Epithelial cell of prostate (primary cell): ENCODE measurements around the gene CLNK.

Experiments
- DNase-seq: peaks from one replicate; pipeline ENCODE4 v3.0.0-alpha.2; 2011; ENCODE audit warnings: low read depth, low spot score
- H3K27ac ChIP-seq: fragments of 450-650 bp; 2 replicates; pipeline ENCODE4 v1.5.1; 2017; ENCODE audit warnings: mild to moderate bottlenecking

The CLNK gene

GRCh38 chr4:10666616-10667015 lies 18.0 kb downstream of the CLNK start:
- no peak for DNase-seq
- no peak overlapping the region for H3K27ac ChIP-seq

- DNase-seq: peak; percentile 59
- H3K27ac ChIP-seq: no peak overlapping the region
Observed at GRCh38 chr4:10664408-10664807, 20.2 kb downstream of the CLNK start.

DNA sequence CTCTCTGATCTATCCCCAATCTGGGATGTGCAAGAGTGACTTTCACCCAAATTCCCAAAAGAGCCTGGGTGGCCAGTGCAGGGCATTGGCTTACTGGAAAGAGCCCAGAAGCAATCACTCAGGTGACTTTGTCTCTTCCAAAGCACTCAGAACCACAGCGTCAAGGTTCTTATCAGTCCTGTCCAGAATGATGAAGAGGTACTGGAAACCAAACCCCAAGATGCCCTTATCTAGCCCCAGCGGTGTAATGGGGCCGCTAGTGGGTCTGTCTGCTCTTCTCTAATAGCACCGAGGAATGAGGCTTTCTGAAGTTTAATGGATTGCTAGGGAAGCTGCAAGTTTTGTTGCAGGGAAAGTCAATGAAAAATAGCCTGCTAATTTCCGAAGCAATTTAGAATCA lies 21.6 kb downstream of the CLNK start:
- no peak for DNase-seq

DNA sequence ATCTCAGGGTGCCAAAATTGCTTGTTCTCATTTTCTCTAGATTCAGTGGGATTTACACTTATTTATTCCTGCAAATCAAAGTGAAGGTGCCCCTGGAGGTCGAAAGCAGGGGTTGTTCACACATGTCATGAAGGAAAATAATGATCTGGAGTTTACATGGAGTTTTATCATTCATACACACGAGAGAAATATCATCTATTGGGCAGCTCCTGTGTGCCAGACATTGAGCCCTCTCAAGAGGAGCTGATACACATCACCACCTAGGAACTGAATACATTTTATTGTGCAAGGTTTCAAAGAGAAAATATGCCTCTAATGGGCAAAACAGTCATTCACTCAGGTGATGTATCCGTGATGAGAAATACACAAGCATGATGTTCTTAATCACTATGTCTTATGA lies 23.5 kb downstream of the CLNK start:
- DNase-seq: no peak
- H3K27ac ChIP-seq: no peak overlapping the region

More for the DNA sequence above, 21.6 kb downstream of the CLNK start:
- H3K27ac ChIP-seq: no peak overlapping the region

GRCh38 chr4:10659251-10659650 lies 25.3 kb downstream of the CLNK start:
- DNase-seq: no peak

DNA sequence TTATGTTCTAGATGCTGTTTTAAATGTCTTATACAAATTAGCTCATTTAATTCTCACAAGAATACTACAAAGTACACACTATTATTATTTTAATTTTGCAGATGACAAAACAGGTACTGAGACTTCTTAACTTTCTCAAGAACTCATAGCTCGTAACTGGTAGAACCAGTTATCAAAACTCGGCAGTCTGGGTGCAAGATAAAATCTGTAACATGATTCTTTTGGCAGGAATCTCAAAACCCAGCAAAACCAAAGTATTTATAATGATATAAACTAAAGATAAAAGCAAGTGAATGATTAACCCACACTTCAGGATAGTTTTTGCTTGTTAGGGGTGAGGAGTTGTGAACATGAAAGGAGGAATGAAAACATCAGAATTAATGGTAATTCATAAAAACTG lies 27.6 kb downstream of the CLNK start:
- DNase-seq: peak; percentile 64

More at GRCh38 chr4:10659251-10659650, 25.3 kb downstream of the CLNK start:
- no peak overlapping the region for H3K27ac ChIP-seq

DNA sequence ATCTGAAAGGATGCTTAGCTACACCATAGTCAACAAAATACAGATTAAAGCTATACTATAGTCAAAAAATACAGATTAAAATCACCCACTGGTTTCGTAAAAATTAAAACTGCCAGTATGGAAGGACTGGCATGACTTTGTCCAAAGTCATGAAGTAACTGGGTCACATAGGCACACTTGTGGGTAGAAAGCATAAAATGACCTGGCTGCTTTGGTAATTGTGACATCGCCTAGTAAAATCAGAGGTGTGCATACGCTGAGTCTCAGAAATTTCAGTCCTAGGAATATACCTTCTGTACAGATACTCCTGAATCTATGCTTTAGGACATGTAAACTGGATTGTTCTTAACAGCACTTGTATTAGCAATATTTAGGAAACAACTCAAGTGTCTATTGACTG lies 28.1 kb downstream of the CLNK start:
- DNase-seq: no peak
- H3K27ac ChIP-seq: no peak overlapping the region

More for the DNA sequence above, 27.6 kb downstream of the CLNK start:
- H3K27ac ChIP-seq: no peak overlapping the region

- DNase-seq: peak; percentile 22
- H3K27ac ChIP-seq: no peak overlapping the region
Observed at GRCh38 chr4:10655968-10656367, 28.6 kb downstream of the CLNK start.

- no peak for DNase-seq
- H3K27ac ChIP-seq: no peak overlapping the region
Observed at GRCh38 chr4:10648479-10648878, 36.1 kb downstream of the CLNK start.

DNA sequence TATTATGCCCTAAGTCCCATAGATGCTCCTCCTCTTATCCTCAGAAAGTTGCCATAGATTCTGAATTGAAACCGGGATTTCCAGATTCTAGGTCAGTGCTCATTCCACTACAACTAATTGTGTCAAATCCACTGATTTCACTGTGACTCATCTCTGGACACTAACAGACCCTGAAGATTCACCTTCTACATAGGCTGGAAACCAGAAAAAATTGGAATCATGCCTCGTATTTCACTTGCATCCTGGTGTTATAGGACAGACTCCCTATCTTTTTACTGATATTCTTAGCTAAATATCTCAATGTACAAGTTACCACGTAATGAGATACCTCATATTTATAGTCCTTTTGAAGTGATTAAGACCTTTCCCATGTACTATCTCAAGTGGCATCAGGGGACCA lies 36.7 kb downstream of the CLNK start:
- no peak overlapping the region for H3K27ac ChIP-seq
- no peak for DNase-seq

DNA sequence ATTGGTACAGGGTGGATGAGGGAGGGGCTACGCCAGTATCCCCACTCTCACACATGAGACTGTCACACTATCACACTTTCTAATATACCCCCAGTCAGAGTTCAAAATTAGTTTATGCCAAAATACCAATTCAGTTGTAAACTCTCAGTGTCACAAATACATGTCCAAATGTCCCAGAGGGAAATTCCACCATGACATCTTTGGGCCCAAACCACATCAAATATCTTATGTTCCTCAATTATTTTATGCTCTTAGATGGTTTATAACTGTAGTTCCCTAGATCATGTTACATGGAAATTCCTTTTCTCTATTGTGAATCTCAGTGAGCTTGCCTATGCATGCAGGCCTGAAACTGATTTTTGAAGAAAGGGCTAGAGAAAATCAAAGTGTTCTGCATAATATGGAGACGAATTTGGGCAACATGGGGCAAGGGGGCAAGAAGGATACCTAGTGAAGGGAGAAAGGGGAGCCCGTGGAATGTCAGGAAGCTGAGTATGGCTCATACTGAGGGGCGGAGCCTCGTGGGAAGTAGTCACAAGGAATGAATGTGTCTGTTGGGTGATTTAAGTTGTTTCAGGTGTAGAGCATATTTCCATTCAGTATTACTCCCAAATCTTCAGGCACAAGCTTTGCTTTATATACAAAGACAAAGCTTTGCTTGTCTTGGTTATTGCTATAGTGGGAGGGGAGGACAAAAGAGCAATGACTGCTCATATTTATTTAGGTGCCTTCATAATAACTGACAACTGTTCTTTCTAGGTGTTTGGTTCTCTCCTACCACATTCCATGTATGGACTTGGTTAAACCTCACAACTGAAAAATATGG lies 40.8 kb downstream of the CLNK start:
- no peak for DNase-seq

DNA sequence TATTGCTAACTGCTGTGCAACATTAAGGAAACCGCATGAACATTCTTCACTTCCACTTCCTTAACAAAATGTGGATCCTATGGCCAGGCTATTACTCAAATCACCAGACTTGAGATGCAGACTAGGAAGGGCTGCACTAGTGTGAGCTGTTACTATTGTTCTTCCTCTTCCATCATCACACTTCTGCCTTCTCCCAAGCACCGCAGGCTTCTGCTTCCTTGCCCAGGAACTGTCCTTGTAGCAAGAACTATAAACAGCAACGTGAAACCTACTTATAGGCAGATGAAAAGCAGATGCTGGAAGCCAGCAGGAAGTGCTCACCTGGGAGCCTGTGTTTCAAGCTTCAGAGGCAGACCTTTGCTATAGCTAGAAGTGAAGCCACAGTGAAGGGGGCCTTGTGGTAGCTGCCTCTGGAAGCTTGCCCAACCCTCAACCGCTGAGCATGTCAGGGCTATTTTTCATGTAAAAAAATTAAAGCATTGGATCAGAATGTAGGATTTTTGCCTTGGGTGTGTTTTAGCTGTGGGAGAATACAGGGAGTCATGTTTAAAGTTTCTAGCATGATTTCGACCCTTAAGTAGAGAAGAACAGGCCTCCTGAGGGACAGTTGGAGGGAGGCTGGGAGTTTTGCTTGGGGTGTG lies 43.9 kb downstream of the CLNK start:
- no peak for DNase-seq

More for the DNA sequence above, 40.8 kb downstream of the CLNK start:
- no peak overlapping the region for H3K27ac ChIP-seq

DNA sequence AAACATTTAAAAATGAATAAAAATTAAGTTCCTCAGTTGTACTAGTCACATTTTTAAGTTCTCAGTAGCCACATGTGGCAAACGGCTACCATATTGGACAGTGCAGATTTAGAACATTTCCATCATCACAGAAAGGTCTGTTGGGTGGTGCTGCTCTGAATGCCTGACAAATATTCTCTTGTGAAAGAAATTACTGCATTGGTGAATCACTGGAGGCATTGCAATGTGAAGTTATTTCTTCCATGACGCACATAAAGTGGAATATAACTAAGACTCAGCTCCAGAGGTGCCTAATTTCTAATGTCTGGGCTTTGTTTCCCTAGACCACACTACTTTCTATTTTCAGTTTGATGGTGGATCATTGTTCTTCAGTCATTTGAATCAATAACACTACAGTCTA lies 44.9 kb downstream of the CLNK start:
- no peak for DNase-seq
- H3K27ac ChIP-seq: no peak overlapping the region

More for the DNA sequence above, 43.9 kb downstream of the CLNK start:
- H3K27ac ChIP-seq: no peak overlapping the region

DNA sequence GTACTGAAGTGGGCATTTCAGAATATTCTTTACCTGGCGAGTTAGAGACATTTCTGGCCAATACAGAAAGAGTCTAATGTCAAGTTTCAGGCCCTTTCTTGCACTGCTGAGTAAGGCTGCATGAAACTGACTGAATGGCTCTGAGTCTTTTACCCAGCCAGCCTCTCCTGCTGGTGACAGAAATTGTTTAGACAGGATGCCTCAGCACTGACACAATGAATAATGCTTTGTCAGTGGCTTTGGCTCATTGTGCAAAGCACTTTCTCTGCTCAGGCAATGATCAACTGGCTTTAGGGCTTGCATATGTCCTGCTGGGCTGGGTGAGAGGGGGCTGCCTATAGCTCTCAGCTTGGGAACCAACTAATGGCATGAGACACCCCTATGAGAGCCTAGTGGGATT lies 45.5 kb downstream of the CLNK start:
- no peak overlapping the region for H3K27ac ChIP-seq
- no peak for DNase-seq

- no peak for DNase-seq
- no peak overlapping the region for H3K27ac ChIP-seq
Observed at GRCh38 chr4:10635091-10635490, 49.5 kb downstream of the CLNK start.

DNA sequence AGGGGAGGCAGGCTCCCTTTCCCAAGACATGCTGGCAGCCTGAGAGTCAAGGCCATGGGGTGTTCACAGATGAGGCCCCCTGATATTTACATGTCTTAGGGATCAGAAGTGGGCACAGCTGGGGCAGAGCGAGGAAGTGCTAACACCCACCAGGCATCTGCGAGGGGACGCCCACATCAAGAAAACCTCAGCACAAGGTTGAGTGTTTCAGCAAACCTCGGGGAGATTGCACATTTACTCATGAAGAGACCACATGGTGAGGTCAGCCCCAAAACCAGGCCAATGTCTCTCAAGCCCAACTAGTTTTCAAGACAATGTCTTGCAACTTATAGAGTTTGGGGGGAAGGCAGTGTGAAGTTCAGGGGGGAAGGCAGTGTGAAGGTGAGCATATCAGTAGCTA lies 55.2 kb downstream of the CLNK start:
- no peak overlapping the region for H3K27ac ChIP-seq
- DNase-seq: no peak

DNA sequence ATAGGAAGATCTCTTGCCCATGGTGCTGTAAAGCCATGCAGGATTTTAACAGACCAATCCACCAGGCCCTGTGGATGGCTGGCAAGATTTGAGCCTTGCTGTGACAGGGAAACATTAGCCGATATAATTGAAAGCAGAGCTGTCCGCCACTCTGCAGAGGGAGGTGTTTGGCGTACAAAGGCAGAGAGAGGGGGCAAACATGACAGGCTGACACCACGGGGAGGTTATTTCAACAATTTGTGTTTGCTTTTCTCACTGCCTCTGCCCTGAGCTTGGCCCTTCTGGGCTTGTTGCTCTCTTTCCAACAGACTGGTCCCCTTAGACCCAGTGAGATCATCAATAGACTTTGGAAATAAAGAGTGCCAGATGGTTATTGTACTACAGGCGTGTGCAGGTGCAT lies 59.4 kb downstream of the CLNK start:
- H3K27ac ChIP-seq: no peak overlapping the region
- no peak for DNase-seq

- DNase-seq: no peak
- H3K27ac ChIP-seq: no peak overlapping the region
Observed at GRCh38 chr4:10623862-10624261, 60.7 kb downstream of the CLNK start.

- DNase-seq: no peak
- H3K27ac ChIP-seq: no peak overlapping the region
Observed at GRCh38 chr4:10623241-10623640, 61.3 kb downstream of the CLNK start.

- H3K27ac ChIP-seq: no peak overlapping the region
- DNase-seq: no peak
Observed at GRCh38 chr4:10622728-10623127, 61.8 kb downstream of the CLNK start.

DNA sequence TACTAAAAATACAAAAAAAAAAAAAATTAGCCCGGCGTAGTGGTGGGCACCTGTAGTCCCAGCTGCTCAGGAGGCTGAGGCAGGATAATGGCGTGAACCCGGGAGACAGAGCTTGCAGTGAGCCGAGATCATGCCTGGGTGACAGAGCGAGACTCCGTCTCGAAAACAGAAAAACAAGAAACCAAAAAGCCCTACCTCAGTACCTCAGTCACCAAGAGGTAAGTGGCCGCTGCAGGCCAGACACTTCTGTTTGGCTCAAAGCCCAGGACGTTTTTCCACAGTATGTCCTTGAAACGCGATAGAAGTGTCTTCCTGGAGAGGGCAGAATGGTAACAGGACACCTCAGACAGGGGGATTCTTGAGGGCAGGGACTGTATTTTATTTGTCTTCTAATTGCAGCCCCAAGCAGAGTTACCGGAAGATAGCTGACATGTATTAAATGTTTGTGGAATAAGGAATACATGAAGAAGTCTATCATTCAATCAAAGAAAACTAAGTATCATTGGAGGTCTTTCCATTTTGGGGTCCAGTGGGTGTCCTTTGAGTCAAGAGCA lies 63.6 kb downstream of the CLNK start:
- DNase-seq: no peak
- no peak overlapping the region for H3K27ac ChIP-seq
